SH-SY5Y (cell line): ENCODE data around the gene PCNA.

ENCODE experiments used
- GATA2 ChIP-seq: IDR thresholded peaks from 2 replicates; pipeline ENCODE4 v1.6.1; 2011; ENCODE audit warnings: mild to moderate bottlenecking, low read depth, low read length
- GATA3 ChIP-seq: IDR thresholded peaks from 2 replicates; pipeline ENCODE4 v1.6.1; 2011; ENCODE audit warnings: low read depth, mild to moderate bottlenecking, low read length, moderate library complexity

GRCh38 chr20:5072756-5073659 is 46.8 kb downstream of the PCNA start:
- no peak for TF ChIP-seq GATA2
- TF ChIP-seq GATA3 = no peak
